GM18511 (cell line): Measurements from ENCODE around the gene ADAMTS16.

Experiments used
- ATAC-seq: cut with Tn5 transposase; IDR thresholded peaks from one replicate; pipeline ENCODE4 v1.9.1; 2021; ENCODE audit warnings: mild to moderate bottlenecking, moderate library complexity; ENCODE audit not compliant: unreplicated experiment

Gene ADAMTS16

DNA sequence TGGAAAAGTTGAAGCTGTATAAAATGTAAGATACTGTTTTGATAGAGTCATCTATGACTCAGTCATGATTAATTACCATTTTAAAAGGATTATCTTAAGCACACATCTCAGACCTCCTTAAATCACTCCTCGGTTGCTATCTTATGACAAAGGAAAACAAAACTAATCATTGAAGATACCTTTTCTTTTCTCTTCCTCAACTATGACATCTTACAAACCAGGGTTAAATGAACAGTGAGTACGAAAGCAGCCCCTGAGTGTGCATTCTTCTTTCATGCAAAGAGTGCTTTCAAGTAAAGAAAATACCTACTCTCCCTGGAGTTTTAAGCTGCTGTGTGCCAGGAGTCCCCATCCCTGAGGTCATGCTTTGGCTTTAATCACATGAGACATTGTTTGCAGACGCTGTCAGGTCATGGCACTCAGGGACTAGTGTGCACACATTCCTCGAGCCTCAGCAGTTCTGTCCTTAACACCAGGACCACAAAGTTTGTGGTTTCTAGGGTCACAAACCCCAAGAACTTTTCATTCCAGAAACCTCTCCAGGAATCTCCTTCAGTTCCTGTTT lies 195.7 kb downstream of the ADAMTS16 start:
- ATAC-seq = no peak

GRCh38 chr5:5339257-5339656 lies 199.1 kb downstream of the ADAMTS16 start:
- ATAC-seq = no peak

GRCh38 chr5:5340206-5340729 lies 200.1 kb downstream of the ADAMTS16 start:
- no peak for ATAC-seq

GRCh38 chr5:5341531-5342292 lies 201.6 kb downstream of the ADAMTS16 start:
- no peak for ATAC-seq

- no peak for ATAC-seq
These were observed 202.7 kb downstream of the ADAMTS16 start for GRCh38 chr5:5342784-5343183.

GRCh38 chr5:5343568-5343967 lies 203.4 kb downstream of the ADAMTS16 start:
- ATAC-seq = no peak

DNA sequence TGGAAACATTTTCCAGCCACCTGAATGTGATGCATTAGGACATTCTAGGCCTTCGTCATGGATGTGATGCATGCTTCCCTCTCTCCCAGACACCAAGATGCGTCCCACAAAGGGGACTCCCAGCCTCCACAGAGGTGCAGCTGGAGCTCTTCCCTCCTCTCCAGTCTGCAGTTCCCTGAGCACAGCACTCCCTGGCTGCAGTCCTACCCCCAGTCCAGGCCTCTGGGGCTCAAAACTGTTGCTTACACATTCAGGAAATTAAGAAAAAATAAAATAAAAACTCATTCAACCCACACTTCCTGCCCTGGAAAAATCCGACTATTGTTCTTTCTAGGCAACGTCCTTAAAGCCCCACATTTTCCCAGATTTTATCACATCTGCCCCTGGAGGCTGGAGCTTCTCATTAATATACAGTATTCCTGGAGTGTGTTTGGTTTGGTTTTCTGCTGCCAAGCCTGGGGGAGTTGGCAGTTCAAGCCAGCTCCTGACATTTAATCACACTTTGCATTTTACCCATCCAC lies 204.0 kb downstream of the ADAMTS16 start:
- ATAC-seq = no peak

DNA sequence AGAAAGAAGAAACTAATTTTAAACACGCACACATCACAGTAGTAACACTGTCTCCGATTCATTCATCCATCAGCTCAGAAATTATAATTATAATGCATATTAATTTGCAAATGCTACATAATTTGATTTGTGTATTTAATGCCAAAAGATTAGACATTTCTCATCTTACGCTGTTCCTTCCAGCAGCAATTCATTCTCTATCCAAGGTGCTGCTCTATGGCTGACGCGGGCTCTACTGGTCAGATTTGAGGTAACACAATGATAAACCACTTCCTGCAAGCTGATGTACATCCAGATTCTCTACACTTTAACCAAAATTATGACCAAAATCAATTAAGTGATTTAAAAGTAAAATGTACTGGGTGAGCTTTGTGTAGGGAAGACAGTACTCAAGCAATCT lies 204.5 kb downstream of the ADAMTS16 start:
- no peak for ATAC-seq

GRCh38 chr5:5347442-5347841 lies 207.3 kb downstream of the ADAMTS16 start:
- ATAC-seq = no peak

GRCh38 chr5:5348135-5348534 lies 208.0 kb downstream of the ADAMTS16 start:
- no peak for ATAC-seq

- no peak for ATAC-seq
These were observed 208.4 kb downstream of the ADAMTS16 start for GRCh38 chr5:5348576-5348975.

- ATAC-seq = no peak
These were observed 210.0 kb downstream of the ADAMTS16 start for GRCh38 chr5:5350101-5350500.

DNA sequence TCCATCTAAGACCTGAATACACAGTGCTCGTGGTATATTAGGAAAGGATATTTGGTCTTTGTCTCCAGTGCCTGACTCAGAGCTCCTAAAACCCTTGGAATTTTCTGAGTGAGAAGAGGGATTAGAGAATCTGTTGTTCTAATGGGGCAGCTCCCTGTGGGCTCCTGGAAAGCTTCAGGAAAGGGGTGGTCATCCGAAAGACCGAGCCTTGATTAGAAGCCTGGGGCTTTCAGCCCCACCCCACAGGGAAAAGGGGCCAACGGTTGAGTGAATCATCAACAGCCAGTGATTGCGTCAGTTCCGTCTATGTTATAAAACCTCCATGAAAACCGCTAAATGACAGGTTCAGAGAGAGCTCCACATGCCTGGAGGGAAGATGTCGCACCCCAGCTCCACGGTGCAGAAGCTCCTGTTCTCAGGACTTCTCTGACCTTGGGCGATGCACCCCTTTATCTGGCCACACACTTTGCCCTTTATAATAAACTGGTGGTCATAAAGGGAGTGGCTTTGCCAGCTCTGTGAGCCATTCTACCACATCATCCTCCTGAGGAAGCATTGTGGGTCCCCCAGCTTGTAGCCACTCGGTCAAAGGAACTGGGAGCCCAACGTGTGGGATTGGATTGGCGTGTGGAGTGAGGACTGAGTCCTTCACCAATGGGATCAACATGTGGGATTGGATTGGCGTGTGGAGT lies 211.3 kb downstream of the ADAMTS16 start:
- ATAC-seq = no peak

GRCh38 chr5:5352675-5353074 lies 212.5 kb downstream of the ADAMTS16 start:
- no peak for ATAC-seq

- no peak for ATAC-seq
These were observed 213.6 kb downstream of the ADAMTS16 start for GRCh38 chr5:5353681-5354080.

DNA sequence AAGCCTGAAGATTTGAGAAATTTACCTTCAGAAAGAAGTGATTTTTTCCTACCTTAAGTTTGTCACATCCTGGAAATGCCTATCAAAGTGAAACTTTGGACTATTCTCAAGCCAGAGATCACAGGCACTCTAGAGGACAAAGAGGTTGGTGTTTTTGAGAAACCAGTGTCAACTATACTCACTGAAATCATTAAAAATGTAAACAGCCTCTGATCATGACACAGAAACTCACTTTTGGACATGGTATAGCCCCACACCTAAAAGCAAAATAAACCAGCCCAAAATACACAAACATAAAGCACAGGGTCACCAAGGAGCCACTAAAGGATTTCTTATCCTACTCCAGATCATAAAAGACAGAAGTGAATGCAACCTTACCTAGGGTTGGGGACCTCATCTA lies 216.6 kb downstream of the ADAMTS16 start:
- no peak for ATAC-seq

DNA sequence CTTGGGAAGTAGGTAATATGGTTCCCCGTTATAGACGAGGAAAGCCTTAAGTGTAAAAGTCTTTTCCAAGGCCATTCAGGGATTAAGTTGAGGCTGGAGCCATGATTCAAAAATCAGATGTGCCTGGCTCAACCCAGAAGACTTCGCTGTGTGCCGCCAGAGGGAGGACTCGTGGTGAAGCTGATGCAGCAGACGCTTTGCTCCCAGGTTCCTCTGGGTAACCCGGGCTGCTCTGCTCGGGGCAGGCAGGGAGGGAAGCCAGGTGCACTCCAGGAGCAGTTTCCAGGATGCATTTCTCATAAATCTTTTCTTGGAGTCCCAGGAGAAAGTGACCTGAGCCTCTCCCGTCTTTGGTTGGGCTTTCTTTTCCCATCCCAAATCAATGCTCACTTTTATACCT lies 219.5 kb downstream of the ADAMTS16 start:
- no peak for ATAC-seq

DNA sequence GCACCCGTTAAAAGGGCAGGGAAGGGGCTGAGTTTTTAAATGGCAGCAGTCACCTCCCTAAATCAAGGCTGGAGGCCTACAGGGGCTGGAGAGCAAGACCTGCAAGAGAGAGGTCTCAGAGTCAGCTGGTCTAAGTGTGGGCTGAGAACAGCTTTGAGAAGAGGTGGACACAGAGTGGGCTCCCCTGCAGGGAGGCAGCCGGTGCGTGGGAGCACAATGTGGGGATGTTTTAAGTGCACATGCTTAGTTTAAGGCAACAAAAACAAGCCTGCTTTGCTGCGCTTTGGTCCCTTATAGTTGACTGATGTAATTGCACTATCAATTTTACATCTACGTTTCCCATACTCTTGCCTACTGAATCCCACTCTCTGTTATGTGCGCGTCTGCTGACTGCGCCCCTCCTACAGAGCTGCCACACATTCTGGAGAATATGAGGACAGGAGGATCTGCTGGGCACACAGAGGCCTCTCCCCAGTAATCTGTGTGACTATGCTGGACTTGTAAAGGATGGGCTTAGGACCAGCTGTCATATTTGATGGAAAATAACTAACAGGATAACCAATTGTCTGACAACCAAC lies 220.3 kb downstream of the ADAMTS16 start:
- ATAC-seq = no peak

DNA sequence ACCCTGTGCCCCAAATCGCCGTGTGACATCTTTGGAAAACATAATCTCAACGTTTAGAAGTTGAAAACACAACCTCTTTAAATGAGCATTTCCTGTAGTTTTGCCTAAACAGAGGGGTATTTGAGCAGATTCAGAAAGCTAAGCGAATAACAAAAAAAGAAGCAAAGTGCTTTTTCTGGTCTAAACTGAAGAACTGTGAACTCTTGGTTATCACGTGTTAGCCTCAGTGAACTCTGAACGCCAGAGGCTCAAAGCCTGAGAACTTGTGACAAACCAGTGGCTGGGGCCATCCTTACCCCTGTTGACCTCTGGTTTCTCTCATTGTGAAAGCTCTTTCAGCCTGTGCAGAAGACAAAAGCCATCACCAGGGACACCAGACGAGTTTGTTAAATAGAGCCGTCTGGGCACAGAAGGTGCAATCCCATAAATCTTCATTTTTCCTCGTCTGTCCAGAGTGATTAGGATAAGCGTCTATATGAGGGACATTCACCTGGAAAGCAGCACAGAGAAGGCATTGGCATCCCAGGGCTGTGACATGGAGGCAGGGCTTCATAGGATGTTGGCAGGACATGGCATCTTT lies 220.9 kb downstream of the ADAMTS16 start:
- no peak for ATAC-seq

DNA sequence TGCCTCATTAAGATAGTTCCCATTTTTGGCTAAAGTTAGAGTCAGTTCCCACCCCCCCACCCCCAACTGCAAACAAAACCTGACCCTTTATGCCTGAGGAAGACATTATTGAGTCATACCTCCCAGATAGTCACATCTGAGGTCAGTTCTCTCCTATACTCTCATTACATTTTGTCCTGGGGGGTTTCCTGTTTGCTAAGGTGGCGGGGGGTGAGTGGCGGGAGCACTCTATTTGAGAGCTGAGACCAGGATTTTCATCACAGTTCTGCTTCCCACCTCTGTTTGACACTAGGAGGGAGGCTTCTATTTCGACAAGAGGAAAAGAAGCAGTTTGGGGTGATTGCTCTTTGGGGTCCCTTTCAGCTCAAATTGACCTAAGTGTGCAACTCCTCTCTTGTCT lies 222.9 kb downstream of the ADAMTS16 start:
- ATAC-seq = no peak

DNA sequence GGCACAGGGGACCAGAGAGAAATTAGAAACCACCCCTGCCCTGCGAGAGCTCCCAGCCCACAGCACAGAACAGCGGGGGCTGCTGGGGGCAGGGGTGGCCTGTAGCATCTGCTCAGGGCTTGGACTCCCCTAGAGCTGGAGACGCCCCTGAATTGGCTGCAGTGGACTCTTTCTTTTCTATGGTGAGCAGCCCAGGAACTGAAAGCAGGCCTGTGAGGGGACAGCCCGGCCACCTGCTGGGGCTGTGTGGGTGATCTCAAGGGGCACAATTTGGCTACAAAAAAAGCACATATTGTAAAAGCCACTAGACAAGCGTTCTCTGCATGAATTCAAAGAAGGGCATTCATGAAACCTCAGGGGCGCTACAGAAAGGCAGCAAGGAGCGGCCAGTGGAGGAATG lies 224.8 kb downstream of the ADAMTS16 start:
- ATAC-seq = no peak
